H7 (cell line): Measurements from ENCODE around the gene CFAP99. TPM values are rescaled to one million over a fixed set of nuclear protein-coding genes. Genes with fewer than 3 reads are reported as not detected.

Experiments
- DNase-seq: peaks from one replicate; pipeline ENCODE4 v3.0.0; 2012
- H3K27me3 ChIP-seq: 2 replicates; pipeline ENCODE4 v1.6.0; 2011; ENCODE audit warnings: mild to moderate bottlenecking, low read length; ENCODE audit not compliant: control insufficient read depth, insufficient read depth
- H3K36me3 ChIP-seq: replicated peaks from 2 replicates; pipeline ENCODE4 v1.5.1; 2011; ENCODE audit warnings: low read length; ENCODE audit not compliant: control insufficient read depth, insufficient read depth
- H3K4me3 ChIP-seq: 2 replicates; pipeline ENCODE4 v1.5.1; 2011; ENCODE audit warnings: low read depth, mild to moderate bottlenecking, control low read depth, low read length, moderate library complexity; ENCODE audit not compliant: insufficient read depth
- total RNA-seq: library from RNA; depleted of rRNA; stranded (reverse); fragments of >200 nt; shearing (Covaris generic); gene quantifications from 2 replicates; pipeline ENCODE4 v1.2.3, GENCODE V29; 2014

Gene CFAP99
- total RNA-seq, 1 experiment from 2014 or later, result not detected

GRCh38 chr4:2411786-2412510, 6.8 kb upstream of the CFAP99 start:
- no peak for DNase-seq
- Histone ChIP-seq H3K36me3 (no peaks in the 10 kb centered on the region), H3K27me3 (peaks cover 19% of the 10 kb centered on the region), H3K4me3 (no peak overlapping the region)

- no peak for DNase-seq
- Histone ChIP-seq H3K4me3 (peak overlapping the region; percentile 12; the same call in 1 of the 2 replicates), H3K27me3 (peaks cover 23% of the 10 kb centered on the region), H3K36me3 (no peaks in the 10 kb centered on the region)
These were observed 6.2 kb upstream of the CFAP99 start for GRCh38 chr4:2412534-2412884.

GRCh38 chr4:2412885-2413716, 5.7 kb upstream of the CFAP99 start:
- H3K36me3 ChIP-seq, result no peaks in the 10 kb centered on the region
- peak overlapping the region; percentile 12; the same call in 1 of the 2 replicates for H3K4me3 ChIP-seq
- H3K27me3 ChIP-seq, result peaks cover 29% of the 10 kb centered on the region
- peak; percentile 92 for DNase-seq

- peaks cover 33% of the 10 kb centered on the region for H3K27me3 ChIP-seq
- H3K36me3 ChIP-seq, result no peaks in the 10 kb centered on the region
- DNase-seq, result no peak
- H3K4me3 ChIP-seq, result no peak overlapping the region
These were observed 4.7 kb upstream of the CFAP99 start for GRCh38 chr4:2413821-2414610.

GRCh38 chr4:2415213-2415612, 3.5 kb upstream of the CFAP99 start:
- Histone ChIP-seq H3K36me3 (no peaks in the 10 kb centered on the region), H3K4me3 (no peak overlapping the region), H3K27me3 (peaks cover 45% of the 10 kb centered on the region)
- DNase-seq, result no peak

GRCh38 chr4:2415881-2416563, 2.7 kb upstream of the CFAP99 start:
- H3K4me3 ChIP-seq, result peak overlapping the region; percentile 50; the same call in 1 of the 2 replicates
- H3K27me3 ChIP-seq, result peaks cover 53% of the 10 kb centered on the region
- DNase-seq, result no peak
- no peaks in the 10 kb centered on the region for H3K36me3 ChIP-seq

GRCh38 chr4:2416564-2417225, 2.1 kb upstream of the CFAP99 start:
- DNase-seq, result peak; percentile 86
- H3K36me3 ChIP-seq, result no peaks in the 10 kb centered on the region
- H3K4me3 ChIP-seq, result peak overlapping the region; percentile 50
- H3K27me3 ChIP-seq, result peaks cover 55% of the 10 kb centered on the region

GRCh38 chr4:2417226-2417764, 1.5 kb upstream of the CFAP99 start:
- no peaks in the 10 kb centered on the region for H3K36me3 ChIP-seq
- H3K4me3 ChIP-seq, result peak overlapping the region; percentile 58
- DNase-seq, result peak; percentile 84
- H3K27me3 ChIP-seq, result peaks cover 56% of the 10 kb centered on the region

- H3K4me3 ChIP-seq, result peak within 1 kb of the TSS; percentile 58
- no peaks in the 10 kb centered on the region for H3K36me3 ChIP-seq
- peak; percentile 82 for DNase-seq
- H3K27me3 ChIP-seq, result peaks cover 56% of the 10 kb centered on the region
These were observed 748 bp upstream of the CFAP99 start, which contains the start of gene ZFYVE28 for GRCh38 chr4:2417765-2418649. Gene ZFYVE28, minus strand, starts transcription at chr4:2418645. Its CDS starts 322 bp downstream, at chr4:2418323.

- Histone ChIP-seq H3K27me3 (peaks cover 56% of the 10 kb centered on the region), H3K36me3 (no peaks in the 10 kb centered on the region), H3K4me3 (no peak overlapping the region)
- no peak for DNase-seq
These were observed 1.1 kb downstream of the CFAP99 start for GRCh38 chr4:2419814-2420213.

GRCh38 chr4:2421928-2422327, 3.2 kb downstream of the CFAP99 start:
- peaks cover 37% of the 10 kb centered on the region for H3K27me3 ChIP-seq
- H3K4me3 ChIP-seq, result no peak overlapping the region
- no peaks in the 10 kb centered on the region for H3K36me3 ChIP-seq
- DNase-seq, result no peak

GRCh38 chr4:2423066-2423465, 4.3 kb downstream of the CFAP99 start:
- Histone ChIP-seq H3K27me3 (peaks cover 27% of the 10 kb centered on the region), H3K36me3 (no peaks in the 10 kb centered on the region), H3K4me3 (no peak overlapping the region)
- DNase-seq, result no peak

- peak; percentile 68 for DNase-seq
- peaks cover 26% of the 10 kb centered on the region for H3K27me3 ChIP-seq
- H3K36me3 ChIP-seq, result no peaks in the 10 kb centered on the region
- H3K4me3 ChIP-seq, result no peak overlapping the region
These were observed 4.9 kb downstream of the CFAP99 start for GRCh38 chr4:2423695-2424094.
